Osteocyte (in vitro differentiated cells): ENCODE results near the gene LMOD1. TPM values are rescaled to one million over a fixed set of nuclear protein-coding genes. Genes with fewer than 3 reads are reported as not detected.

Experiments
- DNase-seq: peaks from one replicate; pipeline ENCODE4 v3.0.0; 2021; ENCODE audit warnings: mixed read lengths; ENCODE audit not compliant: unreplicated experiment; ENCODE audit errors: extremely low spot score
- H3K27ac Mint-ChIP-seq: one replicate; pipeline ENCODE4 v1.8.0; 2021; ENCODE audit warnings: mild to moderate bottlenecking, mixed read lengths; ENCODE audit not compliant: unreplicated experiment
- H3K27me3 Mint-ChIP-seq: one replicate; pipeline ENCODE4 v1.8.0; 2021; ENCODE audit warnings: mixed read lengths; ENCODE audit not compliant: unreplicated experiment
- H3K36me3 Mint-ChIP-seq: one replicate; pipeline ENCODE4 v1.8.0; 2021; ENCODE audit warnings: mixed read lengths; ENCODE audit not compliant: unreplicated experiment
- H3K4me1 Mint-ChIP-seq: one replicate; pipeline ENCODE4 v1.8.0; 2021; ENCODE audit warnings: mixed read lengths; ENCODE audit not compliant: unreplicated experiment
- H3K4me3 Mint-ChIP-seq: one replicate; pipeline ENCODE4 v1.8.0; 2021; ENCODE audit warnings: mild to moderate bottlenecking, moderate library complexity, mixed read lengths; ENCODE audit not compliant: unreplicated experiment
- H3K9me3 Mint-ChIP-seq: one replicate; pipeline ENCODE4 v1.8.0; 2021; ENCODE audit warnings: mixed read lengths; ENCODE audit not compliant: unreplicated experiment
- total RNA-seq: library from RNA; stranded (reverse); gene quantifications from 2 replicates; pipeline ENCODE4 v1.2.1, GENCODE V29; 2021
- TF ChIP-seq, protein P1 (sequence below): fragments of 200-600 bp; sonication (generic); IDR thresholded peaks from 2 replicates; pipeline ENCODE4 v1.5.0; 2021; ENCODE audit warnings: antibody characterized with exemption, mild to moderate bottlenecking, moderate library complexity

LMOD1 gene
- total RNA-seq, 1 donor from 2014 or later = 15.9 TPM

DNA sequence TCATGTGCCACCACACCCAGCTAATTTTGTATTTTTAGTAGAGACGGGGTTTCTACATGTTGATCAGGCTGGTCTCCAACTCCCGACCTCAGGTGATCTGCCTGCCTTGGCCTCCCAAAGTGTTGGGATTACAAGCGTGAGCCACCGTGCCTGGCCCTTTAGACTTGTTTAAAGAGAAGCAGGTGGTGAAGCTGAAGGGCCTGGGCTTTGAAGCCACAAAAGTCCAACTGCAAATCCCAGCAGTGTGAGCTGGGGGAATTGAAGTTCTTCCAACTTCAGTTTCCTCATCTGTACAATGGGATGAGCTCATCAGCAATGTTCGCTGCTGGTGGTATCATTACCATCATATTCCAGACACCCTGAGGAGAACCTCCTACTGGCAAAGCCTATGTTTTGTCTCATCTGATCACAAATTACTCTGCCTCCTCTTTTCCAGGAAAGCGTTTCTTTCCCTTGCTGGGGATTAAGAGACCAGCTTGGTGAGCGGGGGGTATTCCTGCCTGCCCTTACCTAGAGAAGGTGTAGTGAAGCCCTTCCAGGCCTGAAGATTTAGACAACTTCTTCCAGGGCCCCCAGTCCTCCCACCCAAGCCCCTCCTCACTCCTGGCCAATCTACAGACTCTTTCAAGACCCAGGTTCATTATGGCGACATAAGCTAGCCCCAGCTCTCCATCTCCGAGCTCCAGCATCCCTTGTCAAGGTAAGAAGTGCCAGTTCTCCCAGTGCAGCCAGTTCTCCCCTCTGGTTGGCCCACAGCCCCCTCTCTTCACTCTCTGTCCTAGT lies 60.1 kb downstream of the LMOD1 start:
- H3K4me1 Mint-ChIP-seq = peaks cover 38% of the 10 kb centered on the region
- TF ChIP-seq, protein P1, sequence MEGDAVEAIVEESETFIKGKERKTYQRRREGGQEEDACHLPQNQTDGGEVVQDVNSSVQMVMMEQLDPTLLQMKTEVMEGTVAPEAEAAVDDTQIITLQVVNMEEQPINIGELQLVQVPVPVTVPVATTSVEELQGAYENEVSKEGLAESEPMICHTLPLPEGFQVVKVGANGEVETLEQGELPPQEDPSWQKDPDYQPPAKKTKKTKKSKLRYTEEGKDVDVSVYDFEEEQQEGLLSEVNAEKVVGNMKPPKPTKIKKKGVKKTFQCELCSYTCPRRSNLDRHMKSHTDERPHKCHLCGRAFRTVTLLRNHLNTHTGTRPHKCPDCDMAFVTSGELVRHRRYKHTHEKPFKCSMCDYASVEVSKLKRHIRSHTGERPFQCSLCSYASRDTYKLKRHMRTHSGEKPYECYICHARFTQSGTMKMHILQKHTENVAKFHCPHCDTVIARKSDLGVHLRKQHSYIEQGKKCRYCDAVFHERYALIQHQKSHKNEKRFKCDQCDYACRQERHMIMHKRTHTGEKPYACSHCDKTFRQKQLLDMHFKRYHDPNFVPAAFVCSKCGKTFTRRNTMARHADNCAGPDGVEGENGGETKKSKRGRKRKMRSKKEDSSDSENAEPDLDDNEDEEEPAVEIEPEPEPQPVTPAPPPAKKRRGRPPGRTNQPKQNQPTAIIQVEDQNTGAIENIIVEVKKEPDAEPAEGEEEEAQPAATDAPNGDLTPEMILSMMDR = no peak
- no peak for DNase-seq
- no peaks in the 10 kb centered on the region for H3K36me3 Mint-ChIP-seq
- H3K4me3 Mint-ChIP-seq = no peak overlapping the region
- no peaks in the 10 kb centered on the region for H3K9me3 Mint-ChIP-seq
- H3K27me3 Mint-ChIP-seq = no peaks in the 10 kb centered on the region
- no peak overlapping the region for H3K27ac Mint-ChIP-seq

DNA sequence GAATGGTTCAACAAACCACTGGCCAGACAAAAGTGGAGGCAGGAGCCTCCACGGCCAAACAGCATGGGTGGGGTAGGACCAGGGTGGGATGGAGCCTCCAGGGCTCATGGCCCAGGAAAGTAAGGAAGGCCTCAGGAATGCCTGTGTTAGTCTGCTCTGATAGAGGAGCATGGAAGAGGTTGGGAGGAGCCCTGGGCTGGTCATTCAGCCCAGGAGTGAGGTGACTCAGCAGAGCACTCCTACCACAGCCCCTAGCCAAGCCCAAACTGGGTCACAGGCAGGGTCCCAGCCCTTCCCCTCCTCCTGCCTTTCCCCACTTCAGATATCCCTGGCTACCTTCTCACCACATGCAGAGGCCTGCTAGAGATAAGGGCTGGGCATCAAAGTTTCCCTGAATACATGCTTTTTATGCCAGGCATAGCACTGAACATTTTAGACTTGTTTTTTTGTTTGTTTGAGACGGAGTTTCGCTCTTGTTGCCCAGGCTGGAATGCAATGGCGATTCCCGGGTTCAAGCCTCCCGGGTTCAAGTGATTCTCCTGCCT lies 60.7 kb downstream of the LMOD1 start:
- no peak for DNase-seq
- TF ChIP-seq, protein P1 = no peak
- no peaks in the 10 kb centered on the region for H3K36me3 Mint-ChIP-seq

DNA sequence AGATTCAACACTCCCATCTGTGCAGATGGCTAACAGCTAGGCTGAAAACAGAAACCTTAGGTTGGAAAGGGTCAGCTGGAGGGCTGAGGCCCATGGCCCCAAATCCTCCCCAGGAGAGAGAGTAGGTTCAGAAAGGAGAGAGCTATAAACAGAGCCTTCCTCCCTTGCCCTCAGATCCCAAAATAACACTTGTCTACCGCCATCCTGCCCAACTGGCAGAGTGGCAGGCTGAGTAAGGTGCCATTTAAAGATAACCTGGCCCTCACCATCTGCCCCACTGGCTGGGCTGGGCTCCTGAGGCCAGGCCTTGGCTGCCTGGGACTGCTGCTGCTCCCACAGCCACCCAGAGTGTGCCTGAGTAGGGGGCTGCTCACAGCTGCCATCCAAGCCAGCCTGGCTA lies 61.9 kb downstream of the LMOD1 start:
- Mint-ChIP-seq H3K36me3 (no peaks in the 10 kb centered on the region), H3K4me3 (no peak overlapping the region), H3K27ac (no peak overlapping the region), H3K4me1 (peaks cover 35% of the 10 kb centered on the region), H3K27me3 (no peaks in the 10 kb centered on the region), H3K9me3 (no peaks in the 10 kb centered on the region)
- DNase-seq = no peak
- TF ChIP-seq, protein P1 = no peak

More for the DNA sequence above, 60.7 kb downstream of the LMOD1 start:
- Mint-ChIP-seq H3K27me3 (no peaks in the 10 kb centered on the region), H3K27ac (no peak overlapping the region), H3K4me3 (no peak overlapping the region), H3K4me1 (peaks cover 38% of the 10 kb centered on the region), H3K9me3 (no peaks in the 10 kb centered on the region)

DNA sequence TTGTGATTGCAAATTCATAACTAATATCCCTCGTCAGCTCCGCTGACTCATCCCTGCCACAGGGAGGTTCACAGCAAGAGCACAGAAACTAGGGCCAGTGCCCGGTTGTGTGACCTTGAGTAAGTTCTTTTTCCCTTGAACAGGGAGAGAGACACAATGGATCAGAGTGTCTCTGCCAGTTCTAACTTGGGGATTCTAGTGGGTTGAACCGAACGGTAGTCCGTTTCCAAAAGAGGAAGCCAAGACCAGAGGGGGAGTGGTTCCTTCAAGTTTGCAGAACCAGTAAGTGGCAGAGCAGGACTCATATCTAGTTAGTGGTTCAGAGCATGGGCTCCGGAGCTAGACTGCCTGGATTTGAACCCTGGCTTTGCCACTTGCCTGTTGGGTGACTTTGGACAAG lies 62.6 kb downstream of the LMOD1 start:
- no peak for DNase-seq
- Mint-ChIP-seq H3K27ac (peak overlapping the region; percentile 65), H3K27me3 (no peaks in the 10 kb centered on the region), H3K36me3 (peaks cover under 1% of the 10 kb centered on the region), H3K4me3 (no peak overlapping the region), H3K9me3 (no peaks in the 10 kb centered on the region), H3K4me1 (peaks cover 34% of the 10 kb centered on the region)
- TF ChIP-seq, protein P1 = no peak

DNA sequence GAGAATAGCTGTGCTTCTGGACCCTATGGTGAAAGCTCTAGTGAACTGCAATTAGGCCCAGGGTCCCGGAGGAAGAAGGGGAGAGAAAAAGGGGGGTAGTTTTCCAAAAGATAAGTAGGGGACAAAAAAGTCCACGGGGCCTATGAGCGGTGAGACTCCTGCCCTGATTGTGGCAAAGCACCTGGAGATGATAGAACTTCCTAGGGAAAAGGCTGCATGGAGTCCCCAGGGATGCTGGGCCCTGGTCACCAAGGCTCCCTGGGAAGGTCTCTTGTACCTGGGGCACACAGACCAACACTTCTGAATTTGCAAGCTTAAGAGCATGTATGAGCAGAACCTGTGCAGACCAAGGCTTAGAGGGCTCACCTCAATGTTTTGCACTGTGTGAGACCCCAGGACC lies 63.1 kb downstream of the LMOD1 start:
- Mint-ChIP-seq H3K9me3 (no peaks in the 10 kb centered on the region), H3K27ac (peak overlapping the region; percentile 65), H3K4me3 (no peak overlapping the region), H3K27me3 (no peaks in the 10 kb centered on the region), H3K36me3 (peaks cover 4% of the 10 kb centered on the region), H3K4me1 (peaks cover 31% of the 10 kb centered on the region)
- DNase-seq = no peak
- TF ChIP-seq, protein P1 = no peak
